Astrocyte (in vitro differentiated cells and primary cell): ENCODE measurements around the gene KCNJ5.

Source experiments
- CTCF ChIP-seq: IDR thresholded peaks from 2 replicates; pipeline ENCODE4 v1.5.1; 2011; ENCODE audit warnings: low read depth, mild to moderate bottlenecking, inconsistent platforms, low read length, moderate library complexity; ENCODE audit not compliant: insufficient read depth
- EZH2 ChIP-seq: IDR thresholded peaks from 2 replicates; pipeline ENCODE4 v1.6.1; 2012; ENCODE audit warnings: mild to moderate bottlenecking, low read length, inconsistent platforms; ENCODE audit not compliant: insufficient read depth

- no peak for TF ChIP-seq CTCF
- no peak for TF ChIP-seq EZH2
Observed at GRCh38 chr11:128913806-128914205, 22.6 kb downstream of the KCNJ5 start.
